Mesenchymal stem cell (in vitro differentiated cells and primary cell): ENCODE data around the gene GARIN5A.
A peak's percentile ranks its signal among the peaks of the same experiment; 100 is the strongest.
"Not testable (repeated sequence)": the region's sequence is repeated elsewhere in the genome, so short reads cannot be mapped to it uniquely, and the experiment has no call there.

Experiments
- DNase-seq: peaks from one replicate; pipeline ENCODE4 v3.0.0-alpha.2; 2013
- H2AFZ ChIP-seq: one replicate; pipeline ENCODE4 v1.6.1; 2013; ENCODE audit warnings: low read depth, mild to moderate bottlenecking, control low read depth, inconsistent platforms, low read length, moderate library complexity
- H2AK5ac ChIP-seq: 2 replicates; pipeline ENCODE4 v1.6.1; 2013; ENCODE audit warnings: low read length, moderate library complexity, mild to moderate bottlenecking, inconsistent platforms; ENCODE audit not compliant: severe bottlenecking
- H2BK120ac ChIP-seq: one replicate; pipeline ENCODE4 v1.6.1; 2013; ENCODE audit warnings: low read depth, mild to moderate bottlenecking, inconsistent platforms, low read length, moderate library complexity
- H2BK12ac ChIP-seq, 2 experiments: one replicate each; pipeline ENCODE4 v1.6.1; 2013; ENCODE audit warnings: inconsistent platforms in 2 of 2, low read length in 2 of 2, mild to moderate bottlenecking in 2 of 2, moderate library complexity in 2 of 2, control low read depth in 1 of 2
- H2BK15ac ChIP-seq: one replicate; pipeline ENCODE4 v1.6.1; 2013; ENCODE audit warnings: mild to moderate bottlenecking, low read depth, inconsistent platforms; ENCODE audit not compliant: poor library complexity, severe bottlenecking
- H2BK5ac ChIP-seq: 2 replicates; pipeline ENCODE4 v1.6.1; 2013; ENCODE audit warnings: low read depth, mild to moderate bottlenecking, low read length, control low read depth, inconsistent platforms; ENCODE audit not compliant: poor library complexity, severe bottlenecking
- H3K14ac ChIP-seq, 2 experiments: one replicate each; pipeline ENCODE4 v1.6.1; 2013; ENCODE audit warnings: inconsistent platforms in 2 of 2, low read length in 2 of 2, control low read depth in 1 of 2, mild to moderate bottlenecking in 1 of 2, moderate library complexity in 1 of 2
- H3K18ac ChIP-seq, 2 experiments: one replicate each; pipeline ENCODE4 v1.6.1; 2013; ENCODE audit warnings: inconsistent platforms in 2 of 2, low read length in 2 of 2, control low read depth in 1 of 2, low read depth in 1 of 2, mild to moderate bottlenecking in 1 of 2
- H3K23ac ChIP-seq, 2 experiments: one replicate each; pipeline ENCODE4 v1.6.1; 2013; ENCODE audit warnings: inconsistent platforms in 2 of 2, low read length in 2 of 2, mild to moderate bottlenecking in 2 of 2, moderate library complexity in 2 of 2, control low read depth in 1 of 2
- H3K27ac ChIP-seq: 2 replicates; pipeline ENCODE4 v1.5.1; 2013; ENCODE audit warnings: mild to moderate bottlenecking, moderate library complexity, low read length, control low read depth, inconsistent platforms; ENCODE audit not compliant: poor library complexity, severe bottlenecking
- H3K27me3 ChIP-seq, 2 experiments: 2 replicates each; pipeline versions ENCODE4 v1.6.1 to v1.7.0; 2013; ENCODE audit warnings: low read length in 2 of 2, mild to moderate bottlenecking in 2 of 2, moderate library complexity in 2 of 2, control low read depth in 1 of 2, inconsistent platforms in 1 of 2; ENCODE audit not compliant: control insufficient read depth in 1 of 2, insufficient read depth in 1 of 2
- H3K36me3 ChIP-seq, 2 experiments: 2 replicates each; pipeline versions ENCODE4 v1.6.1 to v1.7.0; 2013; ENCODE audit warnings: low read length in 2 of 2, control low read depth in 1 of 2, inconsistent platforms in 1 of 2, low read depth in 1 of 2, mild to moderate bottlenecking in 1 of 2; ENCODE audit not compliant: insufficient read depth in 2 of 2, control insufficient read depth in 1 of 2
- H3K4ac ChIP-seq, 2 experiments: one replicate each; pipeline ENCODE4 v1.6.1; 2013; ENCODE audit warnings: inconsistent platforms in 2 of 2, low read length in 2 of 2, mild to moderate bottlenecking in 2 of 2, moderate library complexity in 2 of 2, control low read depth in 1 of 2, low read depth in 1 of 2
- H3K4me1 ChIP-seq: 2 replicates; pipeline ENCODE4 v1.6.1; 2013; ENCODE audit warnings: low read depth, low read length, control low read depth; ENCODE audit not compliant: control insufficient read depth, insufficient read depth
- H3K4me2 ChIP-seq: 2 replicates; pipeline ENCODE4 v1.6.1; 2013; ENCODE audit warnings: low read length, mild to moderate bottlenecking, inconsistent platforms; ENCODE audit not compliant: poor library complexity, severe bottlenecking
- H3K4me3 ChIP-seq, 2 experiments: 2 replicates each; pipeline versions ENCODE4 v1.5.1 to v1.7.0; 2013; ENCODE audit warnings: low read length in 2 of 2, mild to moderate bottlenecking in 2 of 2, control low read depth in 1 of 2, low read depth in 1 of 2; ENCODE audit not compliant: insufficient read depth in 1 of 2
- H3K79me1 ChIP-seq: replicated peaks from 2 replicates; pipeline ENCODE4 v1.6.1; 2013; ENCODE audit warnings: mild to moderate bottlenecking, control low read depth, low read length, inconsistent platforms; ENCODE audit not compliant: poor library complexity, severe bottlenecking
- H3K9ac ChIP-seq: 2 replicates; pipeline ENCODE4 v1.7.0; 2013; ENCODE audit warnings: mild to moderate bottlenecking, low read length, moderate library complexity
- H3K9me3 ChIP-seq: 2 replicates; pipeline ENCODE4 v1.7.0; 2013; ENCODE audit warnings: mild to moderate bottlenecking, low read length; ENCODE audit not compliant: control insufficient read depth
- H4K8ac ChIP-seq: one replicate; pipeline ENCODE4 v1.6.1; 2013; ENCODE audit warnings: inconsistent platforms, mild to moderate bottlenecking, low read length, moderate library complexity
- H4K91ac ChIP-seq: one replicate; pipeline ENCODE4 v1.6.1; 2013; ENCODE audit warnings: mild to moderate bottlenecking, low read length, inconsistent platforms
- WGBS: methylation state at CpG from one replicate; pipeline ENCODE4 v1.1.7; 2013; ENCODE audit warnings: mixed read lengths; 5-methylcytosine and 5-hydroxymethylcytosine counted together

GARIN5A gene

GRCh38 chr19:50475101-50475568 lies 1.5 kb downstream of the GARIN5A start:
- peaks cover 11% of the 10 kb centered on the region for H3K4me1 ChIP-seq
- no peak overlapping the region for H2AK5ac ChIP-seq
- no peak for DNase-seq
- H3K4me3 ChIP-seq = no peak overlapping the region
- H2BK15ac ChIP-seq = no peak overlapping the region
- no peak overlapping the region for H4K91ac ChIP-seq
- no peak overlapping the region for H4K8ac ChIP-seq
- no peak overlapping the region for H3K9ac ChIP-seq
- H3K36me3 ChIP-seq = peaks cover 3 to 22% of the 10 kb centered on the region in 2 experiments
- no peak overlapping the region for H3K4ac ChIP-seq
- no peak overlapping the region for H2BK12ac ChIP-seq
- no peak overlapping the region for H2AFZ ChIP-seq
- no peak overlapping the region for H3K27ac ChIP-seq
- no peak overlapping the region for H2BK5ac ChIP-seq
- no peak overlapping the region for H3K4me2 ChIP-seq
- H3K14ac ChIP-seq = no peak overlapping the region
- H3K18ac ChIP-seq = no peak overlapping the region
- H3K9me3 ChIP-seq = no peaks in the 10 kb centered on the region
- 90% methylated on average over 12 of the region's 12 CpGs for WGBS
- peaks cover 26% of the 10 kb centered on the region for H3K79me1 ChIP-seq
- H2BK120ac ChIP-seq = no peak overlapping the region
- H3K27me3 ChIP-seq = no peaks in the 10 kb centered on the region
- no peak overlapping the region for H3K23ac ChIP-seq

GRCh38 chr19:50473336-50473735 lies 3.3 kb downstream of the GARIN5A start:
- not testable (repeated sequence) for H4K91ac ChIP-seq, H2AK5ac ChIP-seq, H2BK120ac ChIP-seq, H2AFZ ChIP-seq, H3K4me1 ChIP-seq, H4K8ac ChIP-seq, H3K27ac ChIP-seq, H3K14ac ChIP-seq, H3K79me1 ChIP-seq, H3K9ac ChIP-seq, H3K9me3 ChIP-seq, H3K27me3 ChIP-seq, H3K23ac ChIP-seq, H3K4me2 ChIP-seq, H3K4me3 ChIP-seq, H3K36me3 ChIP-seq, H2BK5ac ChIP-seq, H3K4ac ChIP-seq, H2BK15ac ChIP-seq, H2BK12ac ChIP-seq, H3K18ac ChIP-seq
- peak; percentile 18 for DNase-seq
- WGBS = 76% methylated on average over 3 of the region's 3 CpGs

- Histone ChIP-seq H2AFZ (no peak overlapping the region), H2BK120ac (no peak overlapping the region), H3K79me1 (no peaks in the 10 kb centered on the region), H3K9ac (no peak overlapping the region), H3K4me3 (no peak overlapping the region), H3K23ac (no peak overlapping the region), H3K18ac (no peak overlapping the region), H4K8ac (no peak overlapping the region), H3K4ac (no peak overlapping the region), H2BK15ac (no peak overlapping the region), H3K36me3 (peaks cover 0 to 4% of the 10 kb centered on the region in 2 experiments), H2AK5ac (no peak overlapping the region), H4K91ac (no peak overlapping the region), H3K14ac (no peak overlapping the region), H3K27ac (no peak overlapping the region), H3K9me3 (no peaks in the 10 kb centered on the region), H2BK12ac (no peak overlapping the region), H3K4me1 (no peaks in the 10 kb centered on the region), H2BK5ac (no peak overlapping the region), H3K4me2 (no peak overlapping the region), H3K27me3 (peaks cover 0 to 35% of the 10 kb centered on the region in 2 experiments)
- DNase-seq = no peak
- WGBS = 86% methylated on average over 6 of the region's 6 CpGs
Measured at GRCh38 chr19:50468818-50469217, 7.8 kb downstream of the GARIN5A start.

- Histone ChIP-seq H3K18ac (no peak overlapping the region), H4K8ac (no peak overlapping the region), H3K36me3 (peaks cover 0 to 4% of the 10 kb centered on the region in 2 experiments), H2BK12ac (no peak overlapping the region), H3K4me1 (no peaks in the 10 kb centered on the region), H3K4me3 (no peak overlapping the region), H3K9ac (no peak overlapping the region), H3K14ac (no peak overlapping the region), H3K4me2 (no peak overlapping the region), H2BK120ac (no peak overlapping the region), H3K9me3 (no peaks in the 10 kb centered on the region), H3K23ac (no peak overlapping the region), H2AK5ac (no peak overlapping the region), H4K91ac (no peak overlapping the region), H3K27ac (no peak overlapping the region), H3K79me1 (no peaks in the 10 kb centered on the region), H2BK15ac (no peak overlapping the region), H2BK5ac (no peak overlapping the region), H3K4ac (no peak overlapping the region), H2AFZ (no peak overlapping the region), H3K27me3 (peaks cover 0 to 42% of the 10 kb centered on the region in 2 experiments)
- no peak for DNase-seq
- 88% methylated on average over 18 of the region's 18 CpGs for WGBS
Measured at GRCh38 chr19:50467566-50467965, 9.1 kb downstream of the GARIN5A start.
